HEK293 (cell line): ENCODE data around the gene KPNA1.

Experiments
- CTCF ChIA-PET: fragments of 350-600 bp; formaldehyde crosslinking; extraction: SDS; loops from one replicate; lab custom pipeline; 2021; ENCODE audit warnings: antibody characterized with exemption; lab: Yijun Ruan, JAX
- POLR2A ChIA-PET: fragments of 300-600 bp; formaldehyde crosslinking; extraction: SDS; loops from one replicate; lab custom pipeline; 2020; ENCODE audit warnings: antibody characterized with exemption, inconsistent platforms; lab: Yijun Ruan, JAX
- H3K27ac ChIP-seq: fragments of 200-500 bp; sonication (Bioruptor generic); 2 replicates; pipeline ENCODE4 v1.5.1; 2014; ENCODE audit warnings: low read depth, low read length, control low read depth, inconsistent platforms; ENCODE audit errors: extremely low read depth
- H3K36me3 ChIP-seq, 2 experiments: fragments of 200-500 bp in 1 of 2; sonication (Bioruptor generic) in 1 of 2; 1 replicate in 1 of 2; 2 replicates in 1 of 2; pipeline ENCODE4 v1.5.1; 2014 to 2017; ENCODE audit warnings: inconsistent platforms in 2 of 2, low read length in 2 of 2; ENCODE audit not compliant: control insufficient read depth in 2 of 2, insufficient read depth in 1 of 2
- H3K4me1 ChIP-seq: fragments of 200-500 bp; sonication (Bioruptor generic); 2 replicates; pipeline ENCODE4 v1.5.1; 2014; ENCODE audit warnings: mild to moderate bottlenecking, low read length, inconsistent platforms; ENCODE audit not compliant: control insufficient read depth, insufficient read depth
- H3K4me3 ChIP-seq: 2 replicates; pipeline ENCODE4 v1.5.1; 2011; ENCODE audit warnings: low read depth, mild to moderate bottlenecking, control low read depth, low read length, moderate library complexity
- H3K9me3 ChIP-seq: fragments of 200-500 bp; sonication (Bioruptor generic); 2 replicates; pipeline ENCODE4 v1.5.1; 2014; ENCODE audit warnings: low read depth, low read length, inconsistent platforms; ENCODE audit not compliant: control insufficient read depth, insufficient read depth
- GFI1B ChIP-seq: fragments of 450-650 bp; formaldehyde crosslinking; IDR thresholded peaks from 2 replicates; pipeline ENCODE4 v1.5.1; 2016; ENCODE audit warnings: missing biosample characterization, missing genetic modification characterization
- KLF1 ChIP-seq: fragments of 450-650 bp; formaldehyde crosslinking; IDR thresholded peaks from 2 replicates; pipeline ENCODE4 v1.5.1; 2016; ENCODE audit warnings: missing biosample characterization, missing genetic modification characterization
- YY2 ChIP-seq: fragments of 450-650 bp; formaldehyde crosslinking; IDR thresholded peaks from 2 replicates; pipeline ENCODE4 v1.5.1; 2016; ENCODE audit warnings: missing biosample characterization, missing genetic modification characterization
- ZBTB20 ChIP-seq: fragments of 450-650 bp; formaldehyde crosslinking; IDR thresholded peaks from 2 replicates; pipeline ENCODE4 v1.5.1; 2016; ENCODE audit warnings: missing biosample characterization, missing genetic modification characterization
- ZEB2 ChIP-seq: fragments of 450-650 bp; formaldehyde crosslinking; IDR thresholded peaks from 2 replicates; pipeline ENCODE4 v1.5.1; 2016; ENCODE audit warnings: missing biosample characterization, missing genetic modification characterization
- ZNF112 ChIP-seq: fragments of 450-650 bp; formaldehyde crosslinking; IDR thresholded peaks from 2 replicates; pipeline ENCODE4 v1.5.0; 2017; ENCODE audit warnings: missing biosample characterization, missing genetic modification characterization
- ZNF174 ChIP-seq: fragments of 450-650 bp; formaldehyde crosslinking; IDR thresholded peaks from 2 replicates; pipeline ENCODE4 v1.5.0; 2017; ENCODE audit warnings: missing biosample characterization, mild to moderate bottlenecking, missing genetic modification characterization
- ZNF274 ChIP-seq, 2 experiments: fragments of 200-500 bp in 1 of 2; fragments of 450-650 bp in 1 of 2; sonication (Bioruptor generic) in 1 of 2; formaldehyde crosslinking in 1 of 2; IDR thresholded peaks; 2 replicates each; pipeline versions ENCODE4 v1.5.1 to v1.6.1; 2014 to 2016; ENCODE audit warnings: borderline replicate concordance in 1 of 2, inconsistent platforms in 1 of 2, low read length in 1 of 2, missing biosample characterization in 1 of 2, missing genetic modification characterization in 1 of 2
- ZNF324 ChIP-seq: fragments of 450-650 bp; formaldehyde crosslinking; IDR thresholded peaks from 2 replicates; pipeline ENCODE4 v1.5.1; 2016; ENCODE audit warnings: missing biosample characterization, missing genetic modification characterization
- ZNF366 ChIP-seq: fragments of 450-650 bp; formaldehyde crosslinking; conservative IDR thresholded peaks from 2 replicates; pipeline ENCODE4 v1.5.1; 2016; ENCODE audit warnings: missing biosample characterization, missing genetic modification characterization
- ZNF391 ChIP-seq: fragments of 450-650 bp; formaldehyde crosslinking; IDR thresholded peaks from 2 replicates; pipeline ENCODE4 v1.5.1; 2016; ENCODE audit warnings: low read depth, missing biosample characterization, missing genetic modification characterization, borderline replicate concordance
- ZNF426 ChIP-seq: fragments of 450-650 bp; formaldehyde crosslinking; IDR thresholded peaks from 2 replicates; pipeline ENCODE4 v1.5.1; 2017; ENCODE audit warnings: missing biosample characterization, missing genetic modification characterization, mild to moderate bottlenecking, inconsistent platforms, moderate library complexity
- ZNF510 ChIP-seq: fragments of 450-650 bp; formaldehyde crosslinking; IDR thresholded peaks from 2 replicates; pipeline ENCODE4 v1.5.1; 2018; ENCODE audit warnings: mild to moderate bottlenecking, missing genetic modification characterization, missing biosample characterization; ENCODE audit not compliant: insufficient replicate concordance
- ZNF623 ChIP-seq: fragments of 450-650 bp; formaldehyde crosslinking; IDR thresholded peaks from 2 replicates; pipeline ENCODE4 v1.5.1; 2016; ENCODE audit warnings: missing biosample characterization, missing genetic modification characterization
- ZNF704 ChIP-seq: fragments of 450-650 bp; formaldehyde crosslinking; IDR thresholded peaks from 2 replicates; pipeline ENCODE4 v1.5.1; 2016; ENCODE audit warnings: missing biosample characterization, missing genetic modification characterization
- ZSCAN16 ChIP-seq: fragments of 450-650 bp; formaldehyde crosslinking; IDR thresholded peaks from 2 replicates; pipeline ENCODE4 v1.5.1; 2016; ENCODE audit warnings: missing biosample characterization, missing genetic modification characterization
- ZSCAN23 ChIP-seq: fragments of 450-650 bp; formaldehyde crosslinking; IDR thresholded peaks from 2 replicates; pipeline ENCODE4 v1.5.1; 2016; ENCODE audit warnings: missing biosample characterization, missing genetic modification characterization
- TF ChIP-seq, protein P1 (sequence below): fragments of 450-650 bp; formaldehyde crosslinking; IDR thresholded peaks from 2 replicates; pipeline ENCODE4 v1.5.1; 2016; ENCODE audit warnings: missing biosample characterization, missing genetic modification characterization
- TF ChIP-seq, protein P2 (sequence below): fragments of 450-650 bp; formaldehyde crosslinking; IDR thresholded peaks from 2 replicates; pipeline ENCODE4 v1.5.1; 2017; ENCODE audit warnings: missing biosample characterization, missing genetic modification characterization

KPNA1 gene

DNA sequence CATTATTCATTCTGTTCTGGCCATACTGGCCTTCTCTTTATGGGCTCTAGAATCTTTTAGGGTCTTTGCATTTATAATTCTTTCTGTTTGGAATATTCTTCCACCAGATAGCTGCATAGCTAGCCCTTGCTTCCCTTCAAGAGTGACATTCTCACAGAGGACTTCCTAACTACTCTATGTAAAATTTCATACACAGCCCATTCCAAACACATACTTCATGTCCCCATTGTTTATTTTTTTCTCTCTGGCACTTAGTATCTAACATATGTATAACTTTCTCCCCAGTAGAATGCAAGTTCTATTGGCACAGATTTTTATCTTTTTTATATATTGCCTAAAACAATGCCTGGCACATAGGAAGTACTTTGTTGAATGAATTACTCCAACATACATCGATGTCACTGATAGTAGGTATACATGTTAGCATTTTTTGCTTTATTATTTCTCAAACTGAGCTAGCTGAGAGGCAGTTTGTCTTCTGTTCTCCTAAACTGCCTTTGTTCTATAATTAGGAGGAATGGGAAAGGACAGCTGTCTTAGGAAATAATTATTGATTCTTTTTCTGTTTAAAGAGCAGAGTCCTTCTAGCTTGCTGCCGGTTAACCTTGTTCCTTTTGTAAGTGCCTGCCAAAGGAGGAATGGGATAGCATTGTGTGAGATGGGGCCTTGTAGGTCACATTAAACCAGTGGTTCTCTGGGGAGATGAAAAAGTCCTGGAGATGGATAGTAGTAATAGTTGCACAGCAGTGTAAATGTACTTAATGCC lies 122.9 kb downstream of the KPNA1 start:
- H3K36me3 ChIP-seq: peaks cover 0 to 5% of the 10 kb centered on the region in 2 experiments; a peak in 1 of 3 replicates
- H3K27ac ChIP-seq: no peak overlapping the region
- H3K4me1 ChIP-seq: no peaks in the 10 kb centered on the region
- POLR2A ChIA-PET: no interaction called here
- H3K4me3 ChIP-seq: no peak overlapping the region
- no peaks in the 10 kb centered on the region for H3K9me3 ChIP-seq
- CTCF ChIA-PET: interaction anchor here (0.6 to 2.9 kb wide), 2 partner anchors 278 to 287 kb away, joined by 3 to 20 read pairs; no protein-coding TSS in a partner anchor
- TF ChIP-seq ZEB2 (tag by site-specific recombination): no peak
- TF ChIP-seq, protein P1, sequence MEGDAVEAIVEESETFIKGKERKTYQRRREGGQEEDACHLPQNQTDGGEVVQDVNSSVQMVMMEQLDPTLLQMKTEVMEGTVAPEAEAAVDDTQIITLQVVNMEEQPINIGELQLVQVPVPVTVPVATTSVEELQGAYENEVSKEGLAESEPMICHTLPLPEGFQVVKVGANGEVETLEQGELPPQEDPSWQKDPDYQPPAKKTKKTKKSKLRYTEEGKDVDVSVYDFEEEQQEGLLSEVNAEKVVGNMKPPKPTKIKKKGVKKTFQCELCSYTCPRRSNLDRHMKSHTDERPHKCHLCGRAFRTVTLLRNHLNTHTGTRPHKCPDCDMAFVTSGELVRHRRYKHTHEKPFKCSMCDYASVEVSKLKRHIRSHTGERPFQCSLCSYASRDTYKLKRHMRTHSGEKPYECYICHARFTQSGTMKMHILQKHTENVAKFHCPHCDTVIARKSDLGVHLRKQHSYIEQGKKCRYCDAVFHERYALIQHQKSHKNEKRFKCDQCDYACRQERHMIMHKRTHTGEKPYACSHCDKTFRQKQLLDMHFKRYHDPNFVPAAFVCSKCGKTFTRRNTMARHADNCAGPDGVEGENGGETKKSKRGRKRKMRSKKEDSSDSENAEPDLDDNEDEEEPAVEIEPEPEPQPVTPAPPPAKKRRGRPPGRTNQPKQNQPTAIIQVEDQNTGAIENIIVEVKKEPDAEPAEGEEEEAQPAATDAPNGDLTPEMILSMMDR: no peak
- TF ChIP-seq GFI1B (tag by site-specific recombination): no peak
- no peak for TF ChIP-seq ZNF174 (tag by site-specific recombination)
- TF ChIP-seq ZNF704 (tag by site-specific recombination): no peak

- H3K4me1 ChIP-seq: no peaks in the 10 kb centered on the region
- H3K27ac ChIP-seq: no peak overlapping the region
- TF ChIP-seq ZSCAN23 (no peak), ZNF274 (IDR thresholded peaks at IDR 0.05; ENCODE audit: low read length) (no peak), ZNF274 (tag by site-specific recombination; IDR thresholded peaks at IDR 0.05; ENCODE audit: borderline replicate concordance) (no peak), ZNF112 (tag by site-specific recombination) (no peak), ZBTB20 (tag by site-specific recombination) (no peak), KLF1 (tag by site-specific recombination) (no peak), ZNF623 (tag by site-specific recombination) (no peak), ZNF510 (no peak), ZNF366 (tag by site-specific recombination) (no peak), ZNF324 (tag by site-specific recombination) (no peak), ZNF426 (tag by site-specific recombination) (no peak), ZSCAN16 (tag by site-specific recombination) (no peak), ZNF391 (tag by site-specific recombination) (no peak), YY2 (no peak)
- TF ChIP-seq, protein P2, sequence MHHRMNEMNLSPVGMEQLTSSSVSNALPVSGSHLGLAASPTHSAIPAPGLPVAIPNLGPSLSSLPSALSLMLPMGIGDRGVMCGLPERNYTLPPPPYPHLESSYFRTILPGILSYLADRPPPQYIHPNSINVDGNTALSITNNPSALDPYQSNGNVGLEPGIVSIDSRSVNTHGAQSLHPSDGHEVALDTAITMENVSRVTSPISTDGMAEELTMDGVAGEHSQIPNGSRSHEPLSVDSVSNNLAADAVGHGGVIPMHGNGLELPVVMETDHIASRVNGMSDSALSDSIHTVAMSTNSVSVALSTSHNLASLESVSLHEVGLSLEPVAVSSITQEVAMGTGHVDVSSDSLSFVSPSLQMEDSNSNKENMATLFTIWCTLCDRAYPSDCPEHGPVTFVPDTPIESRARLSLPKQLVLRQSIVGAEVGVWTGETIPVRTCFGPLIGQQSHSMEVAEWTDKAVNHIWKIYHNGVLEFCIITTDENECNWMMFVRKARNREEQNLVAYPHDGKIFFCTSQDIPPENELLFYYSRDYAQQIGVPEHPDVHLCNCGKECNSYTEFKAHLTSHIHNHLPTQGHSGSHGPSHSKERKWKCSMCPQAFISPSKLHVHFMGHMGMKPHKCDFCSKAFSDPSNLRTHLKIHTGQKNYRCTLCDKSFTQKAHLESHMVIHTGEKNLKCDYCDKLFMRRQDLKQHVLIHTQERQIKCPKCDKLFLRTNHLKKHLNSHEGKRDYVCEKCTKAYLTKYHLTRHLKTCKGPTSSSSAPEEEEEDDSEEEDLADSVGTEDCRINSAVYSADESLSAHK (tag by site-specific recombination): no peak
- CTCF ChIA-PET: interaction anchor here (0.6 to 1.3 kb wide), 4 partner anchors 14 to 957 kb away, joined by 3 to 5 read pairs (median 3); no protein-coding TSS in a partner anchor
- H3K9me3 ChIP-seq: no peaks in the 10 kb centered on the region
- H3K36me3 ChIP-seq: peaks cover 0 to 11% of the 10 kb centered on the region in 2 experiments; a peak in 2 of 3 replicates
- H3K4me3 ChIP-seq: no peak overlapping the region
- POLR2A ChIA-PET: no interaction called here
Observed at GRCh38 chr3:122390665-122391064, 124.1 kb downstream of the KPNA1 start.
